Measurements from ENCODE around the gene RASL11B. TPM values are rescaled to one million over a fixed set of nuclear protein-coding genes. Genes with fewer than 3 reads are reported as not detected.

Gene RASL11B
- polyA plus RNA-seq, 1 donor: 12.1 TPM

Other genes starting within 250 kb of the RASL11B start
- gene USP46, start 203.0 kb upstream of the RASL11B start, polyA plus RNA-seq (ENCODE audit: insufficient read length): 30.7 TPM
- gene ERVMER34-1, start 110.9 kb upstream of the RASL11B start, polyA plus RNA-seq (ENCODE audit: insufficient read length): 0.52 TPM

Data from hindlimb muscle (tissue), 1 donor.